Forelimb muscle (tissue), 1 donor: ENCODE results near the gene NOS3. TPM values are rescaled to one million over a fixed set of nuclear protein-coding genes. Genes with fewer than 3 reads are reported as not detected.

Source experiments
- DNase-seq: peaks from one replicate; pipeline ENCODE4 v3.0.0-alpha.2; 2013; ENCODE audit warnings: low read depth
- polyA plus RNA-seq: library from polyadenylated mRNA; unstranded; fragments of 120-200 nt; gene quantifications from one replicate; pipeline ENCODE4 v1.2.1, GENCODE V29; 2013; ENCODE audit not compliant: insufficient read length

The NOS3 gene
- polyA plus RNA-seq, 1 donor: 5.5 TPM

DNA sequence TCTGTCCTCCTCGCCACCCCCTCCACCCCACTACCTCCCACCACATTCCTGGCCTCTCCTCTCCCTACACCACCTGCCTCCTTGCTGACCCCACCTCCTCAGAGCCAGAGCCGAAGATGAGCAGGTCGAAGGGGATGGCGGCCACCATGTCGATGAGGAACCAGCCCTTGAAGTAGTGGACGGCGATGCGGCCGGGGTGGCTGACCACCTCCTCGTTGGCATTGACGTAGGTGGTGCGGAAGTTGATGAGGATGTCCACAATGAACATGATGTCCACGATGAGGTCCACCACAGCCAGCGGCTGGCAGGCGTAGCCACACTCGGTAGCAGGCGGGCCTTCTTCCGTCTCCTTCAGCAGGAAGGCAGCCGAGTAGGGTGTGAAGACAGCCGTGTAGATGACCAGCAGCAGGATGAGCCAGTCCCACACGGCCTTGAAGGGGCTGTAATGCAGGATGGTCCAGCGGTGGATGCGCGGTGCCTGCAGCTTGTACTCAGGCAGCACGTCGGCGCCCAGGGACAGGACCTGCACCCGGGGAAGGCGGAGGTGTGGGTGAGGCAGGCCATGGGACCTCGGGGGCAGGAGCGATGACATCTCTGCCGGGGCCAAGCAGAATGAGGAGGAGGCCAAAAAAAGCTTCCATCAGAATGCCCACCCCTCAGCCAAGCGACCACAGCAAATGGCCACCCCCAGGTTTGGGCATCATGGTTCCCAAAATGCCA, 38.3 kb upstream of the NOS3 start:
- DNase-seq: no peak

DNA sequence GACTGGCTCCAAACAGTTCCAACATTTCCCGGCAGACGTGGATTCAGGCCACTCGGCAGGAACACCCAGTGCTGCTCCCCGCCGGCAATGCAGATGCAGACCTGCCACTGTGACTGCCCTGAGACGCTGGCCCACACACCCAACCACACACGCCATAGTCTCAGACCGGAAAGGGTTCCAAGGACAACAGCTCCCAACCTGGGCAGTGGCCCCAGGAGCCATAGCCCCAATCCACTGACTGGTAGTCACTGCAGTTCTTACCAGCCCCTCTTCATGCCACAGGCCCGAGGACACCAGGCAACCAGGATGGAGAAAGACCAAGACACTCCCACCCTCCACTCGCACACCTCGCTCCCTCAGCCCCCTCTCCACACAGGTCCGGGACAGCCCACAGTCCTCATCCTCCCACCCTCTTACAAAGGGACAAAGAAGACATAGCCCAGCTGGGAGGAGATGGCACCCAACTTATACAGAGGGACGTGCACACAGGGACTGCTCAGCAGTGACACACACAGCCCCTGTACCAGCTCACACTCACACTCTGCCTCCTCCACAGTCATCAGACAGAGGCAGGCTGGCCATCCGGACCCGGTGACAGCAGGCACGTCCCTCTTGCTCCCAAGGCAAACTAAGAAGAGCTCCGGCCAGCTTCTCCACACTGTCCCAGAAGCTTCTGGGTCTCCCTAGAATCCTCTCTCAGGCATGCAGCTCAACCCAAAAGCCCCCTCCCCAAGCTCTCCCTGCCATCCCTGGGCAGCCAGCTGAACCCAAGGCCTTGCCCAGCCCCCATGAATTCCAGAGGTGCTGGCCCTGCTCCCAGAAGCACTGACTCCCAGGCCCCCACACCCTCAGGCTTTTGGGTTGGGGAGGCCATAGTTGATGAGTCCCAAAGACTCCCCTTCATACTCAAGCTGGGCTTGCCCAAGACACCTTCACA, 37.5 kb upstream of the NOS3 start:
- DNase-seq: no peak

DNA sequence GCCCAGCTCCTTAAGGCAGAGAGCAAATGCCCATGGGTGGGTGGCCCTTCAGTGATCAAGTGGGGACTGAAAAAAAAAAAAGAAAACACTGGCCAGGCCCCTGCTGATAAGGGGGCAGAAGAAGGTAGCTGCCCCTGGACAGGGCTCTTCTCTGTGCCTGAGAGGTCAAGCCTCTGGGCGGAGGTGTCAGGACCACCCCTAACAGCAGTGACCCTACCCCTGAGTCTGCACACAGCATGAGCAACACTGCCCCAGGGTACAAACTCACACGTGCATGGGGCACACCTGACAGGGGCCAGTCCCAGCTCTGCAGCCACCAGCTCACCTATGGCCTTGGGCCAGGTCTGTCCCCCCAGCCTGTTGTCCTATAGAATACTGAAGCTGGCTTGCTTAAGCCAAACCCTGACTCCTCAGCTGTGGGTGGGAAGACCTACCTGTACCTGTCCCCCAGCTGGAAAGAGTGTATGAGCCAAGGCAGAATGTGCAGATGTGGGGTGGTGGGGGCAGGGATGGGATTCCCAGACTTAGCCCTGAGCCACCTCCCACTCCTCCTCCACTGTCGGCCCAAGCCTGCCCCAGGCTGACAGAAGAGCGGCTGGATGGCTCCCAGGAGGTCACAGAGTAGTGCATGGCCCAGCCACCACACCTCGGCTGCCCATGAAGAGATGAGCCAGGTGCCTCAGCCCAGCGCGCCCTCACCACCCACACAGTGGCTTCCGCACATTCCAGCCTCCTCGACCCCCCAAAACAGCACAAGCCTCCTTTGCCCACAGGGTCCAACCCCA, 36.4 kb upstream of the NOS3 start:
- DNase-seq: no peak

DNA sequence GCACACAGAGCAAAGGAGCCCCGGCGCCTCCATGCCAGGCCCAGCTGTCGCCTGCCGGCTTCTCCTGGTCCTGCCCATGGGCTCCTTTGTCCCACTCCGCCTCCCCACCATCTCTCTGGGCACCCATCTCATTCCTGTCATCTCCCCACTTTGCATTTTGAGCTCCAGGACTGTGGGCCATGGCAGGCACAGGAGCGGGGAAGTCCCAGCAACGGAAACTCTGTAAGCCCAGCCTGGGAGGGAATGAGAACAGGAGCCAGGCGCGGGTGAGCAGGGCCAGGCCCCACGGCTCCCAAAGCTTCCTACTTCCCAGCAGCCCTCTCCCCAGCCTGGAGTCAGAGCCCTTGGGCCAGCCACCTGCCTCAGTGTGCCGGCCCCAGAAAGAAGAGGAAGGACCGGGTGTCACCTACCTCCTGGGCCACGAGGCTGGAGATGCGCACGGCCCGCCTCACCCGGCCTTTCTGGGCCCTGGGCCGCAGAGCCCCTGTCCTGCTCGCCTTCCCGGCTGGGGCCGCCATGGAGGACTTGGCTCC, 35.8 kb upstream of the NOS3 start:
- DNase-seq: no peak

GRCh38 chr7:150955519-150956394, 35.1 kb upstream of the NOS3 start:
- no peak for DNase-seq

DNA sequence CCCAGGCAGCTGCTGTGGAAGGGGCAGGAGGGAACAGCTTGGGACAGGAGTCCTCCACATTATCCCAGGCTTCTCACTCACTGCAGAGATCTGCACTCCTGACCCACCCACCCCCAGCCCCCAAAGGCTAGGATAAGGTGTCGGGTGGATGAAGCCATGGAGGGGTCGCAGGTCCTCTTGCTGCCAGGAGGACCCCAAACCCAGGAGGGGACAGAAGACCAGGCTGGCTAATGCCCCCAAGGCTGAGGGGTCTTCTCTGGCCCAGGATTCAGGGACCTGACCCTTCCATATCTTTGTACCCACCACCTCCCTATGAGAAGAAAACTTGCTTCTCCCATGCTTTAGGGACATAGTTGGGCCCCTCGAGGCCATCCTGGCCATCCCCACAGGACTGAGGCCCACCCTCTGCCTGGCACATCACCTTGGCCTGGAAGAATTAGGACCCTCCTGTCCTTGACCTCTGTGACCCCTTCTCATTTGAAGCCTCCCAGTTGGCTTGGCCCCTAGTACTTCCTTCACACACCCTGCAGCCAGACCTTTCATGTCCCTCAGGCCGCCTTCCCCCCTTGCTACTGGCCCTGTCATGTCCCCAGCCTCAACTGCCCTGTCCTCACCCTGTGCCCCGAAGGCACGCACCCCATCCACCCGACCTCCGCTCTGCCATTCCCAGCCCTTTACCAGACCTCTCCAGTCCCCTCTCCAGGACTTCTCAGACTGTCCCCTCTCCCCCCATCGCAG, 34.3 kb upstream of the NOS3 start:
- DNase-seq: no peak

DNA sequence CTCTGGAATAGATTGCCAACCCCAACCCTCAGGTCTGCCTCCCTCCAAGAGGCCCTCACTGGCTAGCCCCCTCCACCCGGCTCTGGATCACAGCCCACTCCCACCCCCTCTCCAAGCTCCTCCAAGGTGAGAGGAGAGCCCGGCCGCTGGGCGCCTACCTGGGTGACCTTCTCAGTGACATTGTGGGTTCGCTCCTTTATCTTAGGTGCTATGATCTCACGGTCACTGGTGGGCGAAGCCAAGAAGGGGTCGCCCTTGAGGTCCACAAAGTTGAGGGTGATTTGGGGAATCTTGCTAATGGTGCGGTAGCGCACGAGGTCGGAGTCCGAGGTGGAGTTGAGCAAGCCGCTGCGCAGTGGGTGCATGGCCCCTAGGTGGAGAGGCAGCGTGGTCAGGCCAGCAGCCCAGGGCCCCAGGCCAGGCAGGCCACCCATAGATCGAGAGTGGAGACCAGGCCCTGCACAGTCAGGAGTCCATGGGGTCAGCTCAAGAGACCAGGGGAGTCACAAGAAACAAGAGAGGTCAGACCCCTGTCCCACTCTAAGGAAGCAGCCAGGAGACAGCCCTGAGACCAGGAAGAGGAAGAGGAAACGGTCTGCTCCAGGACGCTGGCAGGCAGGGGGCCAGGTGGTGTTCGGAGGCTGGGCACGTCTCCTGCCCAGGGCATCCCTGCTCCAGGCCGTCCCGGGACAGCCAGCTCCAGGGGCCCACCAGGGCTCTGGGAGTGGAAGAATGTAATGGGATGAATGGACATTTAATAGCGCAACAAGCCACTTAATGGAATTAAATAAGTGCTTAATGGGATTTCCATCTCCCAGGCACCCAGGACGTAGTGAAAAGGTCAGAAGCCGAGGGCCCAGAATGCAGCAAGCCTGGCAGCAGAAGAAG, 33.4 kb upstream of the NOS3 start:
- no peak for DNase-seq

- no peak for DNase-seq
These were observed 32.7 kb upstream of the NOS3 start for GRCh38 chr7:150958062-150958552.

DNA sequence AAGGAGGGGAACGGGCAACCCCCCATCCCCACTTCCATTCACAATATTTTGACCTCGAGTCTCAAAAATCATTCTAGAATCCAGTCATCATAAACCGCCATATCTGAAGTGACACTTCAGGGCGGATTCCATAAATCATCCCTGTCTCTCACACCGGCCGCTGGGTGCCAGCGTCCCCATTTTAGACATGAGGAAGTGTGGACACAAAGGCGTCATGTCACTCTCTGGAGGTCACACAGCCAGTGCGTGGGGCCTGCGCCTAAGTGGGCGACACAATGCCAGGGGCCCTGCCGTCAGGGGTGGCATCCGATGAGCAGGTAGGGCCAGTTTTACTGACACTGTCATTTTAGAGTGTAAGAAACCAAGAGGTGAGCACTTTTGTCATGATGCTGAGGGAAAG, 32.2 kb upstream of the NOS3 start:
- DNase-seq: no peak

GRCh38 chr7:150959081-150959480, 31.7 kb upstream of the NOS3 start:
- DNase-seq: no peak

GRCh38 chr7:150959739-150960734, 30.8 kb upstream of the NOS3 start:
- DNase-seq: no peak

- DNase-seq: no peak
These were observed 29.1 kb upstream of the NOS3 start for GRCh38 chr7:150961510-150962289.

DNA sequence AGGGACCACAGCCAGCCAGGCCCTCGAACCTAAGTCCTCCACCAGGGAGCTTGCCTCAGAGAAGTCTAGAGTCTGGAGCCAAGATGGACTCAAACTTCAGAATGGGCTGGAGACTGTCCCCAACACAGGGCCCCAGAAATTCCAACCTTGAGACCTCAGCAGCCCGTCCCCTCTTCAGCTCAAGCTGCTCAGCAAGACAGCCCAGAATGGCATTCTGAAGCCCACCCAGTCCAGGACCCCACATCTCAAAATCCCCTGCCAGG, 28.6 kb upstream of the NOS3 start:
- no peak for DNase-seq

DNA sequence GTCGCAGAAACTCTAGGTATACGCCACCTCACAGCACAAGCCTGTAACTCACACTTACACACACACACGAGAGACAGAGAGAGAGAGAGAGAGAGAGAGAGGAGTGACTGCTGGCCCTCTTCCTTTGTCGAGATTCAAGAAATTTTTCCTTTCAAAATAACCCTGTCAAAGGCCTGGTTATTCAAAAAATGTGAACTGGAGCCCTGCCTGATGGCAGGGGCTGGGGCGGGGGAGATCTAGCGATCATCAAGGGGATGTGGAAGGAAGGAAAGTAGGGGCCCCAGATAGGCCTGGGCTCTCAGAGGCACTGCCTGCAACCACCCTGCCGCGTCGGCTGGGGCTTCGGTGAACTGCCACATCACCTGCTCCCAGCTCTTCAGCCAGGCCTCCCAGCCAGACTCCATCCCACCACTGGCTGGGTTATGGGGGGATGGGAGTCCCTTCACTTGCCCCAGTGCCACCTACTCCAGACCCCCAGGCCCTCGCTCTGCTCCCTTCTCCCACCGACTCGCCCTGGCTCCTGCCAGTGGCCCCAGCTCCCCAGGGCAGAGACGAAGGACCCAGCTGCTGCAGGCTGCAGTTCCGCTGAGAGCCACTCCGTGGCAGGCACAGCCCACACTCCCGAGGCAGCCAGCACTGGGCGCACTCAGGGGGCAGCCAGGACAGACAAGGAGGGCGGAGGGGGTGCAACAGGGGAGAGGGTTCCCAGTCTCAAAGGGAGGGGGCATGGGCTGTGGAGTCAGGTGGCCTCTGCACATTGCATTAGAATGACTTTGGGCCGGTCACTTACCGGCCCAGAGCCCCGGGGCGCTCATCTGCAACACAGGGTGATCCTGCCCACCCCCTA, 28.0 kb upstream of the NOS3 start:
- no peak for DNase-seq

DNA sequence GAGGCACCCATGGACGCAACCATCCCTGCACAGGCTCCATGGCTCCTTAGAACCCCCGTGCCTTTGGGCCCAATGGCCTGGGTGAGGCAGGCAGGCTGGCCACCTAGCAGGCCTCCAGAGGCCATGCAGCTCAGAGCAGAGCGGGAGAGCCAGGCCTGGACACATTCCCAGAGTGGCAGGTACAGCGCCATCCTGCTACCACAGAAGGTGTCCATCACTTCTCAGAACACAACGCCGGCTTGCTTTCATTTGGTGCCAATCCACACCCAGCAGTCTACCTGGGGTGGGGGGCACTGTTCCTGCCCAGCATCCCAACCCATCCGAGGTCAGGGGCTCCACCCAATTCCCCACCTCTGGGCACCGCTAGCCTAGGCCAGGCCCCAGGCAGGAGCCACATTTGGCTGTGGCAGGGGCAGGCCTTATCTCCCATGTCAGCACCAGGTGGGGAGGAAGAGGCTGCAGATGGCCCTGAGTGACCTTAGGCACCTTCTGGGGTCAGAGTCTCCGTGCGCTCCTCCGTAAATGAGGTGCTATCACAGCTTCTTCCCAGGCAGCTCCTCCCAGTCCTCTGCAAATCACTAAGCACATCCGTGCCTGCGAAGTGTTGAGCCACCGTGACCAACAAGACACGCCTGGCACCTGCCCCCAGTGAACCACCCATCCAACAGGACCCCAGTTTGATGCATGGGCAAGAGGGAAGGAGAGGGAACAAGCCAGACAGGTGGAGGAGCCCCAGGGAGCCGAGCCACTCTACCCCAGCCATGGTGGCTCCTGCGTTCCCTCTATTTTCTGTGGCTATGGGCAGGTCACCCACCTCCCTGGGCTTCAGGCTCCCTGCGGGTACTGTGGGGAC, 26.9 kb upstream of the NOS3 start:
- no peak for DNase-seq
